IMR-90 (cell line): ENCODE data around the gene IFT74. TPM values are rescaled to one million over a fixed set of nuclear protein-coding genes. Genes with fewer than 3 reads are reported as not detected.

Source experiments
- ATAC-seq: fragments of 200-7000 bp; cut with Tn5 transposase; 2 replicates; pipeline ENCODE4 v1.9.1; 2020; ENCODE audit warnings: low read depth, mild to moderate bottlenecking, moderate library complexity
- BruUV-seq: library from RNA; stranded (reverse); fragments of 400-500 nt; replicated peaks from 2 replicates; lab custom pipeline; 2021; lab: Mats Ljungman, UMichigan
- CTCF ChIA-PET: fragments of 300-600 bp; formaldehyde crosslinking; extraction: SDS; loops from one replicate; lab custom pipeline; 2021; ENCODE audit warnings: antibody characterized with exemption; lab: Yijun Ruan, JAX
- POLR2A ChIA-PET: fragments of 300-600 bp; sonication (Branson Sonifier 250); formaldehyde crosslinking; loops from one replicate; lab custom pipeline; 2022; ENCODE audit warnings: antibody characterized with exemption; ENCODE audit not compliant: unreplicated experiment; lab: Charles Lee
- DNase-seq: peaks from one replicate; pipeline ENCODE4 v3.0.0; 2013
- H2AFZ ChIP-seq: replicated peaks from 2 replicates; pipeline ENCODE3; 2013; ENCODE audit warnings: low read length, mild to moderate bottlenecking; ENCODE audit not compliant: poor library complexity
- H2AK5ac ChIP-seq: 2 replicates; pipeline ENCODE4 v1.6.1; 2013; ENCODE audit warnings: low read depth, low read length, inconsistent platforms
- H2AK9ac ChIP-seq: replicated peaks from 2 replicates; pipeline ENCODE3; 2013; ENCODE audit warnings: mild to moderate bottlenecking, low read depth, low read length, moderate library complexity; ENCODE audit not compliant: poor library complexity
- H2BK120ac ChIP-seq: 2 replicates; pipeline ENCODE4 v1.6.1; 2013; ENCODE audit warnings: low read depth, low read length, inconsistent platforms
- H2BK15ac ChIP-seq: 3 replicates; pipeline ENCODE4 v1.6.1; 2013; ENCODE audit warnings: low read depth, low read length, inconsistent platforms
- H2BK20ac ChIP-seq: 2 replicates; pipeline ENCODE4 v1.6.1; 2013; ENCODE audit warnings: low read depth, mild to moderate bottlenecking, inconsistent platforms, low read length, moderate library complexity
- H2BK5ac ChIP-seq: 2 replicates; pipeline ENCODE4 v1.6.1; 2013; ENCODE audit warnings: mild to moderate bottlenecking, low read depth, low read length, inconsistent platforms; ENCODE audit not compliant: poor library complexity, severe bottlenecking
- H3K14ac ChIP-seq: replicated peaks from 2 replicates; pipeline ENCODE4 v1.6.1; 2013; ENCODE audit warnings: low read depth, low read length, inconsistent platforms
- H3K18ac ChIP-seq: 2 replicates; pipeline ENCODE4 v1.6.1; 2013; ENCODE audit warnings: low read depth, low read length, control low read depth
- H3K23ac ChIP-seq: 2 replicates; pipeline ENCODE4 v1.6.1; 2013; ENCODE audit warnings: low read depth, low read length, inconsistent platforms
- H3K27ac ChIP-seq: 2 replicates; pipeline ENCODE4 v1.5.1; 2013; ENCODE audit warnings: mild to moderate bottlenecking, control low read depth, low read length; ENCODE audit not compliant: insufficient read depth
- H3K27me3 ChIP-seq: 2 replicates; pipeline ENCODE4 v1.6.1; 2013; ENCODE audit warnings: low read length; ENCODE audit not compliant: control insufficient read depth, insufficient read depth
- H3K36me3 ChIP-seq: 2 replicates; pipeline ENCODE4 v1.6.1; 2013; ENCODE audit warnings: low read length, mixed read lengths; ENCODE audit not compliant: control insufficient read depth, insufficient read depth
- H3K4ac ChIP-seq: 2 replicates; pipeline ENCODE4 v1.6.1; 2013; ENCODE audit warnings: low read depth, low read length, inconsistent platforms
- H3K4me1 ChIP-seq: 2 replicates; pipeline ENCODE4 v1.6.1; 2013; ENCODE audit warnings: low read length, mixed read lengths; ENCODE audit not compliant: control insufficient read depth, insufficient read depth
- H3K4me2 ChIP-seq: 2 replicates; pipeline ENCODE4 v1.6.1; 2013; ENCODE audit warnings: low read depth, mild to moderate bottlenecking, control low read depth, low read length, moderate library complexity
- H3K4me3 ChIP-seq: 2 replicates; pipeline ENCODE4 v1.5.1; 2013; ENCODE audit warnings: low read depth, mild to moderate bottlenecking, control low read depth, low read length, moderate library complexity; ENCODE audit not compliant: insufficient read depth
- H3K56ac ChIP-seq: 2 replicates; pipeline ENCODE4 v1.6.1; 2013; ENCODE audit warnings: low read length, inconsistent platforms; ENCODE audit not compliant: insufficient read depth; ENCODE audit errors: extremely low read depth
- H3K79me1 ChIP-seq, 2 experiments: 2 replicates each; pipeline ENCODE4 v1.6.1; 2013; ENCODE audit warnings: low read length in 2 of 2, inconsistent platforms in 1 of 2, low read depth in 1 of 2
- H3K9ac ChIP-seq: 2 replicates; pipeline ENCODE4 v1.6.1; 2013; ENCODE audit warnings: low read depth, low read length, control low read depth
- H3K9me1 ChIP-seq: 2 replicates; pipeline ENCODE4 v1.6.1; 2013; ENCODE audit warnings: low read length, inconsistent platforms; ENCODE audit not compliant: insufficient read depth
- H3K9me3 ChIP-seq: 2 replicates; pipeline ENCODE4 v1.6.1; 2013; ENCODE audit warnings: low read length; ENCODE audit not compliant: control insufficient read depth, insufficient read depth
- H4K20me1 ChIP-seq: 2 replicates; pipeline ENCODE4 v1.6.1; 2013; ENCODE audit warnings: low read length, inconsistent platforms; ENCODE audit not compliant: insufficient read depth
- H4K5ac ChIP-seq: 2 replicates; pipeline ENCODE4 v1.6.1; 2013; ENCODE audit warnings: mild to moderate bottlenecking, low read depth, low read length, control low read depth
- H4K8ac ChIP-seq, 2 experiments: 2 replicates each; pipeline ENCODE4 v1.6.1; 2013; ENCODE audit warnings: low read depth in 2 of 2, low read length in 2 of 2, control low read depth in 1 of 2, inconsistent platforms in 1 of 2
- H4K91ac ChIP-seq: 2 replicates; pipeline ENCODE4 v1.6.1; 2013; ENCODE audit warnings: low read depth, low read length, inconsistent platforms; ENCODE audit not compliant: insufficient read depth
- BHLHE40 ChIP-seq: fragments of 150-350 bp; IDR thresholded peaks from 2 replicates; pipeline ENCODE4 v1.6.1; 2016; ENCODE audit warnings: mild to moderate bottlenecking, low read depth, low read length
- CHD1 ChIP-seq: IDR thresholded peaks from 2 replicates; pipeline ENCODE4 v1.6.1; 2012; ENCODE audit warnings: low read depth, low read length, improper control_type of control experiment
- MAFK ChIP-seq: IDR thresholded peaks from 2 replicates; pipeline ENCODE4 v1.6.1; 2012; ENCODE audit warnings: low read depth, low read length, improper control_type of control experiment
- RCOR1 ChIP-seq: IDR thresholded peaks from 2 replicates; pipeline ENCODE4 v1.6.1; 2012; ENCODE audit warnings: mild to moderate bottlenecking, low read length, improper control_type of control experiment; ENCODE audit not compliant: insufficient replicate concordance
- WGBS, 2 experiments: methylation state at CpG; one replicate each; pipeline versions ENCODE4 v1.1.5 to v1.1.7; 2013; ENCODE audit warnings: missing lambda C conversion rate in 2 of 2; ENCODE audit not compliant: insufficient read length in 1 of 2; ENCODE audit errors: extremely low coverage in 2 of 2; 5-methylcytosine and 5-hydroxymethylcytosine counted together
- dilution Hi-C: fragments of 300-500 bp; cut with HindIII; formaldehyde crosslinking; loops from one replicate; pipeline ENCODE4 v1.14.3; 2018; ENCODE audit warnings: low sequenced_read_pairs; ENCODE audit not compliant: unreplicated experiment
- in situ Hi-C: fragments of 300-500 bp; cut with MboI; formaldehyde crosslinking; loops from 3 replicates; pipeline ENCODE4 v1.14.3; 2019; ENCODE audit warnings: low sequenced_read_pairs, inconsistent platforms, mixed read lengths
- intact Hi-C: fragments of 100-400 bp; cut with micrococcal nuclease; formaldehyde crosslinking; loops from 2 replicates; pipeline ENCODE4 v1.10.0; 2022
- polyA plus RNA-seq, 3 experiments: library from polyadenylated mRNA; depleted of rRNA; stranded (reverse); fragments of >200 nt; gene quantifications; 2 replicates each; pipeline ENCODE4 v1.2.3, GENCODE V29; 2012; ENCODE audit warnings: low replicate concordance in 1 of 3
- total RNA-seq: library from RNA; depleted of rRNA; stranded (reverse); fragments of >200 nt; gene quantifications from 2 replicates; pipeline ENCODE4 v1.2.3, GENCODE V29; 2012

The IFT74 gene
- total and polyA plus RNA-seq, 2 of the 4 experiments (the other 2 are of a cell fraction): 4.6 to 12.2 TPM

GRCh38 chr9:27003426-27004077 lies 47.3 kb downstream of the IFT74 start:
- H3K18ac ChIP-seq: no peak overlapping the region
- H4K8ac ChIP-seq: no peak overlapping the region
- intact Hi-C loops (no loop called here), dilution Hi-C loops (no loop called here), in situ Hi-C loops (no loop called here)
- no peak overlapping the region for H3K56ac ChIP-seq
- DNase-seq (no peak), ATAC-seq (no peak)
- H4K5ac ChIP-seq: no peak overlapping the region
- H2AK5ac ChIP-seq: no peak overlapping the region
- no peaks in the 10 kb centered on the region for H3K27me3 ChIP-seq
- H3K9me1 ChIP-seq: no peaks in the 10 kb centered on the region
- no peaks in the 10 kb centered on the region for H4K20me1 ChIP-seq
- no peak overlapping the region for H3K14ac ChIP-seq
- no peak overlapping the region for H2BK5ac ChIP-seq
- WGBS, 2 experiments: no CpG with 5 or more reads among the region's 3 CpGs
- H2AFZ ChIP-seq: no peak overlapping the region
- ChIA-PET CTCF (no interaction called here), POLR2A (no interaction called here)
- H2AK9ac ChIP-seq: no peak overlapping the region
- no peaks in the 10 kb centered on the region for H3K36me3 ChIP-seq
- no TSS peak for BruUV-seq
- no peak overlapping the region for H3K9ac ChIP-seq
- TF ChIP-seq BHLHE40 (no peak), MAFK (no peak), CHD1 (no peak), RCOR1 (no peak)
- H3K79me1 ChIP-seq: no peaks in the 10 kb centered on the region
- no peak overlapping the region for H3K27ac ChIP-seq
- H3K9me3 ChIP-seq: no peaks in the 10 kb centered on the region
- no peak overlapping the region for H3K4me3 ChIP-seq
- H3K4ac ChIP-seq: no peak overlapping the region
- no peak overlapping the region for H3K23ac ChIP-seq
- H4K91ac ChIP-seq: no peak overlapping the region
- H3K4me2 ChIP-seq: no peak overlapping the region
- H2BK120ac ChIP-seq: no peak overlapping the region
- H3K4me1 ChIP-seq: no peaks in the 10 kb centered on the region
- no peak overlapping the region for H2BK15ac ChIP-seq
- no peak overlapping the region for H2BK20ac ChIP-seq
